H9 (cell line): ENCODE results near the gene PCBP2. TPM values are rescaled to one million over a fixed set of nuclear protein-coding genes. Genes with fewer than 3 reads are reported as not detected.

Experiments used
- DNase-seq: peaks from one replicate; pipeline ENCODE4 v3.0.0-alpha.2; 2017
- H2AFZ ChIP-seq: one replicate; pipeline ENCODE4 v1.6.1; 2013; ENCODE audit warnings: mild to moderate bottlenecking, low read length, control low read depth, moderate library complexity
- H2AK5ac ChIP-seq: 2 replicates; pipeline ENCODE4 v1.6.1; 2013; ENCODE audit warnings: low read length, control low read depth, mixed read lengths; ENCODE audit not compliant: insufficient read length
- H2BK120ac ChIP-seq: one replicate; pipeline ENCODE4 v1.6.1; 2013; ENCODE audit warnings: low read depth, mild to moderate bottlenecking, low read length, control low read depth, inconsistent platforms; ENCODE audit not compliant: poor library complexity, severe bottlenecking
- H2BK12ac ChIP-seq: 2 replicates; pipeline ENCODE4 v1.6.1; 2013; ENCODE audit warnings: low read length, control low read depth, mixed read lengths, low read depth; ENCODE audit not compliant: insufficient read length
- H2BK15ac ChIP-seq: 2 replicates; pipeline ENCODE4 v1.6.1; 2013; ENCODE audit warnings: low read depth, low read length, control low read depth
- H2BK20ac ChIP-seq: one replicate; pipeline ENCODE4 v1.6.1; 2013; ENCODE audit warnings: low read depth, mild to moderate bottlenecking, low read length, control low read depth, inconsistent platforms; ENCODE audit not compliant: poor library complexity, severe bottlenecking
- H2BK5ac ChIP-seq: 2 replicates; pipeline ENCODE4 v1.6.1; 2013; ENCODE audit warnings: low read length, control low read depth, mixed read lengths; ENCODE audit not compliant: insufficient read length
- H3K14ac ChIP-seq: 2 replicates; pipeline ENCODE4 v1.6.1; 2013; ENCODE audit warnings: low read length, control low read depth; ENCODE audit not compliant: insufficient read depth
- H3K18ac ChIP-seq: 2 replicates; pipeline ENCODE4 v1.6.1; 2013; ENCODE audit warnings: low read depth, mild to moderate bottlenecking, mixed read lengths, low read length, control low read depth; ENCODE audit not compliant: insufficient read length
- H3K23ac ChIP-seq: 2 replicates; pipeline ENCODE4 v1.6.1; 2013; ENCODE audit warnings: low read length, control low read depth, mixed read lengths, low read depth; ENCODE audit not compliant: insufficient read length
- H3K23me2 ChIP-seq: 2 replicates; pipeline ENCODE4 v1.6.1; 2013; ENCODE audit warnings: low read depth, mild to moderate bottlenecking, mixed read lengths, low read length, control low read depth; ENCODE audit not compliant: insufficient read length, poor library complexity, severe bottlenecking
- H3K27ac ChIP-seq: 2 replicates; pipeline ENCODE4 v1.5.1; 2013; ENCODE audit warnings: low read length, control low read depth, mixed read lengths, low read depth; ENCODE audit not compliant: insufficient read length
- H3K27me3 ChIP-seq: 2 replicates; pipeline ENCODE4 v1.6.1; 2013; ENCODE audit warnings: low read length, control low read depth, inconsistent platforms; ENCODE audit not compliant: insufficient read depth
- H3K4ac ChIP-seq: 2 replicates; pipeline ENCODE4 v1.6.1; 2013; ENCODE audit warnings: low read depth, mild to moderate bottlenecking, control low read depth, inconsistent platforms, low read length, moderate library complexity
- H3K4me1 ChIP-seq: 2 replicates; pipeline ENCODE4 v1.6.1; 2013; ENCODE audit warnings: low read length, control low read depth, inconsistent platforms; ENCODE audit not compliant: insufficient read depth
- H3K4me2 ChIP-seq: 2 replicates; pipeline ENCODE4 v1.6.1; 2013; ENCODE audit warnings: low read length, control low read depth, mixed read lengths; ENCODE audit not compliant: insufficient read length, insufficient read depth
- H3K56ac ChIP-seq: 2 replicates; pipeline ENCODE4 v1.6.1; 2013; ENCODE audit warnings: low read depth, mild to moderate bottlenecking, mixed read lengths, low read length, control low read depth; ENCODE audit not compliant: insufficient read length
- H3K79me1 ChIP-seq: 2 replicates; pipeline ENCODE4 v1.6.1; 2013; ENCODE audit warnings: low read depth, mild to moderate bottlenecking, moderate library complexity, low read length, control low read depth, inconsistent platforms; ENCODE audit not compliant: insufficient read depth, poor library complexity, severe bottlenecking
- H3K79me2 ChIP-seq: 2 replicates; pipeline ENCODE4 v1.6.1; 2013; ENCODE audit warnings: low read length, control low read depth, inconsistent platforms; ENCODE audit not compliant: insufficient read depth
- H3K9ac ChIP-seq: 2 replicates; pipeline ENCODE4 v1.6.1; 2013; ENCODE audit warnings: low read length, control low read depth, mixed read lengths; ENCODE audit not compliant: insufficient read length; ENCODE audit errors: extremely low read depth
- H3K9me3 ChIP-seq: one replicate; pipeline ENCODE4 v1.6.1; 2013; ENCODE audit warnings: low read depth, low read length, inconsistent platforms; ENCODE audit not compliant: control insufficient read depth
- H3T11ph ChIP-seq: one replicate; pipeline ENCODE4 v1.6.1; 2013; ENCODE audit warnings: mild to moderate bottlenecking, low read length, control low read depth, inconsistent platforms
- H4K20me1 ChIP-seq: one replicate; pipeline ENCODE4 v1.6.1; 2013; ENCODE audit not compliant: control insufficient read depth, insufficient read length, insufficient read depth
- H4K5ac ChIP-seq: 2 replicates; pipeline ENCODE4 v1.6.1; 2013; ENCODE audit warnings: low read depth, mild to moderate bottlenecking, mixed read lengths, low read length, control low read depth; ENCODE audit not compliant: insufficient read length
- H4K8ac ChIP-seq: replicated peaks from 2 replicates; pipeline ENCODE4 v1.6.1; 2013; ENCODE audit warnings: low read length, control low read depth, mixed read lengths, low read depth; ENCODE audit not compliant: insufficient read length
- H4K91ac ChIP-seq: 2 replicates; pipeline ENCODE4 v1.6.1; 2013; ENCODE audit warnings: low read depth, mild to moderate bottlenecking, moderate library complexity, mixed read lengths, low read length, control low read depth; ENCODE audit not compliant: insufficient read length
- H3K27ac Mint-ChIP-seq, 3 experiments: 2 replicates in 2 of 3; 3 replicates in 1 of 3; pipeline ENCODE4 v1.8.0; 2020 to 2021; ENCODE audit warnings: mixed read lengths in 3 of 3, mild to moderate bottlenecking in 1 of 3, moderate library complexity in 1 of 3
- H3K27me3 Mint-ChIP-seq: 2 replicates; pipeline ENCODE4 v1.8.0; 2021; ENCODE audit warnings: low read depth, mild to moderate bottlenecking, moderate library complexity, mixed read lengths
- H3K36me3 Mint-ChIP-seq, 3 experiments: 2 replicates in 2 of 3; 3 replicates in 1 of 3; pipeline ENCODE4 v1.8.0; 2020 to 2021; ENCODE audit warnings: low read depth in 3 of 3, mixed read lengths in 3 of 3; ENCODE audit not compliant: insufficient read depth in 1 of 3
- H3K4me1 Mint-ChIP-seq, 2 experiments: 2 replicates each; pipeline ENCODE4 v1.8.0; 2020; ENCODE audit warnings: mixed read lengths in 2 of 2
- H3K4me3 Mint-ChIP-seq, 2 experiments: 2 replicates in 1 of 2; 3 replicates in 1 of 2; pipeline ENCODE4 v1.8.0; 2020 to 2021; ENCODE audit warnings: mild to moderate bottlenecking in 2 of 2, mixed read lengths in 2 of 2, moderate library complexity in 1 of 2
- H3K9me3 Mint-ChIP-seq, 2 experiments: 2 replicates in 1 of 2; 3 replicates in 1 of 2; pipeline ENCODE4 v1.8.0; 2020; ENCODE audit warnings: mild to moderate bottlenecking in 2 of 2, mixed read lengths in 2 of 2, moderate library complexity in 1 of 2
- WGBS: extraction: QIAGEN DNeasy Blood & Tissue Kit; methylation state at CpG from one replicate; pipeline ENCODE4 v1.1.7; 2013; ENCODE audit warnings: missing lambda C conversion rate, low lambda C conversion rate, mixed read lengths; ENCODE audit not compliant: insufficient read length; ENCODE audit errors: extremely low coverage; 5-methylcytosine and 5-hydroxymethylcytosine counted together
- total RNA-seq: library from RNA; stranded (reverse); gene quantifications from 2 replicates; pipeline ENCODE4 v1.2.1, GENCODE V29; 2021
- TF ChIP-seq, protein P1 (sequence below): fragments of 200-600 bp; sonication (generic); conservative IDR thresholded peaks from 3 replicates; pipeline ENCODE4 v1.8.0; 2021; ENCODE audit warnings: antibody characterized with exemption, mild to moderate bottlenecking

Gene PCBP2
- total RNA-seq, 1 experiment from 2014 or later = 1,207 TPM

GRCh38 chr12:53502983-53503728 lies 51.3 kb downstream of the PCBP2 start:
- H3K18ac ChIP-seq = no peak overlapping the region
- H3K14ac ChIP-seq = no peak overlapping the region
- no peaks in the 10 kb centered on the region for H3K27me3 ChIP-seq
- WGBS = no CpG with 5 or more reads among the region's 10 CpGs
- DNase-seq = no peak
- H3K56ac ChIP-seq = no peak overlapping the region
- no peak overlapping the region for H2AK5ac ChIP-seq
- peaks cover 5% of the 10 kb centered on the region for H3K79me1 ChIP-seq
- H3K79me2 ChIP-seq = no peaks in the 10 kb centered on the region; the same call in 1 of the 2 replicates
- H3K36me3 Mint-ChIP-seq = peaks cover 19 to 36% (median 29%) of the 10 kb centered on the region in 3 experiments
- H2AFZ ChIP-seq = no peak overlapping the region
- no peak overlapping the region for H2BK15ac ChIP-seq
- peaks cover 20% of the 10 kb centered on the region for H3K23me2 ChIP-seq
- TF ChIP-seq, protein P1, sequence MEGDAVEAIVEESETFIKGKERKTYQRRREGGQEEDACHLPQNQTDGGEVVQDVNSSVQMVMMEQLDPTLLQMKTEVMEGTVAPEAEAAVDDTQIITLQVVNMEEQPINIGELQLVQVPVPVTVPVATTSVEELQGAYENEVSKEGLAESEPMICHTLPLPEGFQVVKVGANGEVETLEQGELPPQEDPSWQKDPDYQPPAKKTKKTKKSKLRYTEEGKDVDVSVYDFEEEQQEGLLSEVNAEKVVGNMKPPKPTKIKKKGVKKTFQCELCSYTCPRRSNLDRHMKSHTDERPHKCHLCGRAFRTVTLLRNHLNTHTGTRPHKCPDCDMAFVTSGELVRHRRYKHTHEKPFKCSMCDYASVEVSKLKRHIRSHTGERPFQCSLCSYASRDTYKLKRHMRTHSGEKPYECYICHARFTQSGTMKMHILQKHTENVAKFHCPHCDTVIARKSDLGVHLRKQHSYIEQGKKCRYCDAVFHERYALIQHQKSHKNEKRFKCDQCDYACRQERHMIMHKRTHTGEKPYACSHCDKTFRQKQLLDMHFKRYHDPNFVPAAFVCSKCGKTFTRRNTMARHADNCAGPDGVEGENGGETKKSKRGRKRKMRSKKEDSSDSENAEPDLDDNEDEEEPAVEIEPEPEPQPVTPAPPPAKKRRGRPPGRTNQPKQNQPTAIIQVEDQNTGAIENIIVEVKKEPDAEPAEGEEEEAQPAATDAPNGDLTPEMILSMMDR = no peak
- no peak overlapping the region for H3K23ac ChIP-seq
- H4K8ac ChIP-seq = no peak overlapping the region
- no peak overlapping the region for H2BK20ac ChIP-seq
- no peak overlapping the region for H3T11ph ChIP-seq
- H3K27me3 Mint-ChIP-seq = no peaks in the 10 kb centered on the region
- no peak overlapping the region for H2BK12ac ChIP-seq
- H3K27ac Mint-ChIP-seq = no peak overlapping the region; a peak in 1 of 7 replicates
- no peak overlapping the region for H3K9ac ChIP-seq
- no peak overlapping the region for H4K91ac ChIP-seq
- H3K4ac ChIP-seq = no peak overlapping the region
- H3K4me1 Mint-ChIP-seq = peaks cover 19 to 32% of the 10 kb centered on the region in 2 experiments
- no peaks in the 10 kb centered on the region for H4K20me1 ChIP-seq
- no peak overlapping the region for H3K4me2 ChIP-seq
- H3K9me3 Mint-ChIP-seq = no peaks in the 10 kb centered on the region
- H2BK120ac ChIP-seq = no peak overlapping the region
- no peak overlapping the region for H3K27ac ChIP-seq
- H3K9me3 ChIP-seq = no peaks in the 10 kb centered on the region
- no peak overlapping the region for H2BK5ac ChIP-seq
- H4K5ac ChIP-seq = no peak overlapping the region
- H3K4me1 ChIP-seq = peaks cover 5% of the 10 kb centered on the region; the same call in 1 of the 2 replicates
- peak overlapping the region; percentile 16 to 30; a peak in 2 of 5 replicates for H3K4me3 Mint-ChIP-seq
